ENCODE results near the gene TIMM22. TPM values are rescaled to one million over a fixed set of nuclear protein-coding genes. Genes with fewer than 3 reads are reported as not detected.

TIMM22 gene
- polyA plus RNA-seq, 1 experiment = 14.3 TPM

DNA sequence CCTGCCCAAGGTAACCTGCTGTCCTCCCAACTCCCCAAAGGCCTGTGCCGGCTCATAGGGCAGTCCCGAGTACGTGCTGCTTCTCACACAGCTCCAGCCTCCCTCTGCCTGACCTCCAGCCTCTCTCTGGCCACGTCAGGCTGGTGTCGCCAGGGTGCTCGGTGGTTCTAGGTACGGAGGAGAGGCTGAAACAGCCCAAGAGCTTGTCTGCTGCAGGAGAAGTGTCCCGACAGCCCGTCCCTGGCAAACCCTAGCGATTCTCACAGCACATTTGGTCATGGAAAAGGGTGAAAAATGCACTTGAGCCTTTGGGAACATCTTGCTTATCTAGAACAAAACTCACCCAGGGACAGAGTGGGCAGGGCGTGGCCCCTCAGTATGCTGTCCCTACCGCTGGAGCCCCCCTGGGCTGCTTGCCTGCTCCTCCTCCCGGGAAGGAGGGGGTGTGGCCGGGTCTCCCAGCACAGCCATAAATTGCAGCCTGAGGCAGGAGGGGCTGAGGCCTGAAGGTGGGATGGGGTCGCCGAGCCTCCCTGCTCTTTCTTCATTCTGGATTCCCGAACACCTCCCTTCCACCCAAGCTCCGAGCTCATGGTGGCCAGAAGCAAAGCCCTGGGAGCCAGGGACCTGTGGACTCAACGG lies 40.4 kb downstream of the TIMM22 start:
- ChIA-PET POLR2A (no interaction called here), CTCF (interaction anchor here (1.5 to 3.5 kb wide), 2 partner anchors 18 to 41 kb away, joined by 3 to 19 read pairs; partner anchors contain the start of gene TIMM22)
- TF ChIP-seq, protein P1, sequence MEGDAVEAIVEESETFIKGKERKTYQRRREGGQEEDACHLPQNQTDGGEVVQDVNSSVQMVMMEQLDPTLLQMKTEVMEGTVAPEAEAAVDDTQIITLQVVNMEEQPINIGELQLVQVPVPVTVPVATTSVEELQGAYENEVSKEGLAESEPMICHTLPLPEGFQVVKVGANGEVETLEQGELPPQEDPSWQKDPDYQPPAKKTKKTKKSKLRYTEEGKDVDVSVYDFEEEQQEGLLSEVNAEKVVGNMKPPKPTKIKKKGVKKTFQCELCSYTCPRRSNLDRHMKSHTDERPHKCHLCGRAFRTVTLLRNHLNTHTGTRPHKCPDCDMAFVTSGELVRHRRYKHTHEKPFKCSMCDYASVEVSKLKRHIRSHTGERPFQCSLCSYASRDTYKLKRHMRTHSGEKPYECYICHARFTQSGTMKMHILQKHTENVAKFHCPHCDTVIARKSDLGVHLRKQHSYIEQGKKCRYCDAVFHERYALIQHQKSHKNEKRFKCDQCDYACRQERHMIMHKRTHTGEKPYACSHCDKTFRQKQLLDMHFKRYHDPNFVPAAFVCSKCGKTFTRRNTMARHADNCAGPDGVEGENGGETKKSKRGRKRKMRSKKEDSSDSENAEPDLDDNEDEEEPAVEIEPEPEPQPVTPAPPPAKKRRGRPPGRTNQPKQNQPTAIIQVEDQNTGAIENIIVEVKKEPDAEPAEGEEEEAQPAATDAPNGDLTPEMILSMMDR (IDR thresholded peaks at IDR 0.05; ENCODE audit: insufficient read depth, low read depth, low read length) = no peak
- DNase-seq (ENCODE audit: low read depth) = no peak
- H3K27me3 ChIP-seq (ENCODE audit: control insufficient read depth, insufficient read depth, low read length) = no peaks in the 10 kb centered on the region
- H3K4me3 ChIP-seq (ENCODE audit: low read depth, low read length) = no peak overlapping the region
- peaks cover 10% of the 10 kb centered on the region for H3K36me3 ChIP-seq (ENCODE audit: control insufficient read depth, insufficient read depth, low read length)

DNA sequence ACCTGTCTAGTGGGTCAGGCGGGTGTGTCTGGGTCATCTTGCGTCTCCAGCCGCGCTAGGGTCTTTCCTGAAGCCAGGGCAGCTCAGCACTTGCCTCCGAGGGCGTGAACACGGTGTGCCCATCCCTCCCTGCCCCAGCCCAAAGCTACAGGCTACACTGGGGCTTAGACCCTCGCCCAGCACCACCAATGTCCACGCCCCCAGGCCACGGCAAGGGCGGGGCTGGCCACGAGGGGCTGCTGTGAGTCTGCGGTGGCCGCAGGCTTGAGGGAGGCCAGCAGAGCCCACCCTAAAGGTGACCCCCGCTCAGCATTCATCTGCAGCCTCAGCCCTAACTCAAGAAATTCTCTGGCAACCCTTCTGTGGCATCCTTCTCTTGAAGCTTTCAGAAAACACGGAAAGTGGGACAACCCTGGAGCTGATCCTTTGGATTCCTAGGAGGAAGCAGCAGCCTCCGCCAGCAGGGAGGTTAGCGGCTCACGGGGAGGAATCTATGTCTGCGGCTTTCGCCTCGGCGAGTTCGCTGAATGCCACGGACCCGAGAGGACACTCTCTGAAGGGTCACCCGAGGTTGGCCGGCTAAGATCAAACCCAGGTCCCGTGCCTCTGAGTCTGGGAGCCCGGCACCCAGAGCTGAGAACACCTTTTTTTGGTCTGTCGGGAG lies 41.7 kb downstream of the TIMM22 start:
- CTCF ChIA-PET = interaction anchor here (3.5 kb wide), 1 partner anchor 17 kb away, joined by 19 read pairs; no protein-coding TSS in a partner anchor
- Histone ChIP-seq H3K4me3 (ENCODE audit: low read depth, low read length) (no peak overlapping the region), H3K27me3 (ENCODE audit: control insufficient read depth, insufficient read depth, low read length) (no peaks in the 10 kb centered on the region), H3K36me3 (ENCODE audit: control insufficient read depth, insufficient read depth, low read length) (peaks cover 12% of the 10 kb centered on the region)
- no peak for DNase-seq (ENCODE audit: low read depth)
- POLR2A ChIA-PET = no interaction called here
- TF ChIP-seq, protein P1 (IDR thresholded peaks at IDR 0.05; ENCODE audit: insufficient read depth, low read depth, low read length) = no peak

DNA sequence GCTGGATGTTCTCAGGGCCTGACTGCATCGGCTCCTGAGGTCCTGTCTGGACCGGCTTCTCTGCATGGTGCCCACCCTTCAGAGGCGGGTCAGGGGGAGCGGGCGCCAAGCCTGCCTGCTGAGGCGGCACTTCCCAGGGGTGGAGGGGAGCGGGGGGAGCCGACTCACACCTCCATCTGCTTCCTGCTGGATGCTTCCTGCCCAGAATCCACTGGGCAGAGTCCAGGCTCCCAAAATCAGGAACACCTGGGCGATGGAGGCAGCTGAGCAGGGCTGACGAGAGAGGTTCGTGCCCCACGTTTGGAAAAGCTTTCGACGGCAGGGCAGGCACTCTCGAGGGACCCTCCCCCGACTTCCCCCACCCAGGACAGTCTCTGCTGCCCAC lies 42.2 kb downstream of the TIMM22 start:
- no peaks in the 10 kb centered on the region for H3K27me3 ChIP-seq (ENCODE audit: control insufficient read depth, insufficient read depth, low read length)
- peaks cover 13% of the 10 kb centered on the region for H3K36me3 ChIP-seq (ENCODE audit: control insufficient read depth, insufficient read depth, low read length)
- DNase-seq (ENCODE audit: low read depth) = no peak
- TF ChIP-seq, protein P1 (IDR thresholded peaks at IDR 0.05; ENCODE audit: insufficient read depth, low read depth, low read length) = no peak
- H3K4me3 ChIP-seq (ENCODE audit: low read depth, low read length) = no peak overlapping the region
- POLR2A ChIA-PET = no interaction called here
- CTCF ChIA-PET = interaction anchor here (1.5 to 3.5 kb wide), 2 partner anchors 15 to 17 kb away, joined by 4 to 19 read pairs; no protein-coding TSS in a partner anchor

DNA sequence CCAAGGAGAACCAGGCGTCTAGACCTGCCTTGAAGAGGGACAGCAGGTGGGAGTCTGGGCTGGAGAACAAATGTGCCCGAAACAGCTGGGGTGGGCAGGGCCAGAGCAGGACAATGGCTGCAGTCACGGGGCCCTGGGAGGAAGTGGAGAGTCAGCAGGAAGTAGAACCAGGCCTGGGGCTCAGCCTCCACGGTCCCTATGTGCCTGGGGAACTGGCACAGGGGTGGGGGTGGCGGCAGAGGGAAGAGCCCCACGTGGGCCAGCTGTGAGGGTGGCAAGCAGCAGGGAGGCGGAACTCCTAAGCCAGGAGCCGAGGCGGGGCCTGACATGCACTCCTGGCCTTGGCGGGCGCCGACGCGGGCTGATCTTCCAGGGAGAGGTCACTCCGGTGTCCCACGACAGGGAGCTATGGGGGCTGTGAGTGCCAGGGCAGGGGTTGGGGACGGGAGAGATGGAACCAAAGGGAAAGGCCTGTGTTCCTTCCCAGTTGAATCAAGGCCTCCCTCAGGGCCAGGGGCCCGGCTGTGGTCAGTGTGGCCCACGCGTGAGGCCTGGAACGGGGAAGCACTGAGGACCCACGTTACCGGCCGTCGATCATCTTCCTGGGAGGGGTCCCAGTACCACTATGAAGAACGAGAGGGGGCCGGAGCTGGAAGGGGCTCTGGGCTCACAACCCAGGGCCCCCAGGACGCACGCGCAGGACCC lies 42.7 kb downstream of the TIMM22 start:
- no peak for DNase-seq (ENCODE audit: low read depth)

More for the DNA sequence above, 42.7 kb downstream of the TIMM22 start:
- no peaks in the 10 kb centered on the region for H3K27me3 ChIP-seq (ENCODE audit: control insufficient read depth, insufficient read depth, low read length)
- no peak overlapping the region for H3K4me3 ChIP-seq (ENCODE audit: low read depth, low read length)
- POLR2A ChIA-PET = no interaction called here
- CTCF ChIA-PET = interaction anchor here (0.5 to 1.5 kb wide), 3 partner anchors 14 to 61 kb away, joined by 3 to 4 read pairs (median 4); no protein-coding TSS in a partner anchor
- H3K36me3 ChIP-seq (ENCODE audit: control insufficient read depth, insufficient read depth, low read length) = peaks cover 11% of the 10 kb centered on the region
- TF ChIP-seq, protein P1 (IDR thresholded peaks at IDR 0.05; ENCODE audit: insufficient read depth, low read depth, low read length) = no peak

All from BJ (cell line).